ENCODE data around the gene GALNT15. TPM values are rescaled to one million over a fixed set of nuclear protein-coding genes. Genes with fewer than 3 reads are reported as not detected.

Gene GALNT15
- total and polyA plus RNA-seq, 2 donors (not counting 3 experiments of a cell fraction or from before 2014, with no cell fraction given): 0.87 to 5.4 TPM

DNA sequence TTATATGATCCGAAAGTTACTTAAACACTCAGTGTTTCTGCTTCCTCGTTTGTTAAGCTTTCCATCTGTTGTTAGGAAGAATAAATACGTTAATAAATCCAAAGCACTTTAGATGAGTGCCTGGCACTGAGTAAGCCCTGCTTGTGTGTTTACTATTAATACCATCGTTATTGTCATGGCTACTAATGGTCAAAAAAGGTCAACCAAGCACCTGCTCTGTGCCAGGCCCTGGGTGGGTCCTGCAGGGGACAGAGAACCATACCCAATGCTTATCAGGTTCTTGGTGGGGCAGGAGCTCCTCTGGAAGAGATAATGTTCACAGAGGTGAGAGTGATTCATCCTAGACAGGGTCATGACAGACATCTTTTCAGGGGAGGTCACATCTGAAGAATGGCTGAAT is 39.9 kb downstream of the GALNT15 start:
- BruUV-seq (replicated peaks): no TSS peak
- H3K36me3 ChIP-seq (ENCODE audit: control insufficient read depth in 2 of 2, extremely low read depth in 1 of 2, insufficient read depth in 2 of 2, low read length in 2 of 2): no peaks in the 10 kb centered on the region

DNA sequence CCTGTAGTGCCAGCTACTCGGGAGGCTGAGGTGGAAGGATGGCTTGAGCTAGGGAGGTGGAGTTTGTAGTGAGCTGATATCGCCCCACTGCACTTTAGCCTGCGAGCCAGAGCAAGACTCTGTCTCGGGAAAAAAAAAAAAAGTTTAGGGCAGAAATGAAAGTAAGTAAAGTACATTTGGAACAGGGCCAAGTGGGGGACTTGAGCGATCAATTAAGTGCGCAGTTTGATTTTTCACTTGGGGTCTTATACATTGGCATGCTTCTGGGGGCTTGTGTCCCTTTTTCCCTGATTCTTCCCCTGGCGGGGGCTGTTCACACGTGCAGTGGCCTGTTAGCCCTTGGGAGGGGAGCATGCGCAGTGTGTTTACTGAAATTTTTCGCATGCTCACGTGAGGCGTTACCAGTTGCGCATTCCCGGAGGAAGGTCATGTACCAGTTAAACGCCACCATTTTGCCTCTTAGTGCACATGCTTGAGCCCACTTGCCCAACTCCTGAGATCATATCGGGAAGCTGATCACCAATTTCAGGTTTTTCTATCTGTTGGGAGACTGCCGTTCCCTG is 42.0 kb downstream of the GALNT15 start:
- no peak overlapping the region for H2AFZ ChIP-seq (ENCODE audit: low read depth, low read length)
- BruUV-seq (replicated peaks): no TSS peak

More for the DNA sequence above, 39.9 kb downstream of the GALNT15 start:
- no peaks in the 10 kb centered on the region for H3K4me1 ChIP-seq (ENCODE audit: control insufficient read depth, extremely low read depth, insufficient read depth, low read length)
- intact Hi-C loops (cut with micrococcal nuclease) (no loop called here), dilution Hi-C loops (cut with MboI; ENCODE audit: extremely low pct_ligation_motif_present, low sequenced_read_pairs) (no loop called here)
- no peak overlapping the region for H3K27ac ChIP-seq (ENCODE audit: insufficient read depth, low read depth, low read length)
- no peak overlapping the region for H3K4me2 ChIP-seq (ENCODE audit: insufficient read depth, low read length)
- H3K9ac ChIP-seq (replicated peaks; ENCODE audit: extremely low read depth, insufficient read depth, low read length): no peak overlapping the region
- DNase-seq (ENCODE audit: low read depth, low spot score): no peak
- no peaks in the 10 kb centered on the region for H3K27me3 ChIP-seq (ENCODE audit: control insufficient read depth in 2 of 2, insufficient read depth in 2 of 2, low read length in 2 of 2)
- no peaks in the 10 kb centered on the region for H3K9me3 ChIP-seq (replicated peaks; ENCODE audit: control insufficient read depth, insufficient read depth, low read length)
- ChIA-PET POLR2A (no interaction called here), CTCF (interaction anchor here (1.1 to 1.2 kb wide), 2 partner anchors 15 to 27 kb away, joined by 3 read pairs; no protein-coding TSS in a partner anchor)
- H3K9me1 ChIP-seq (replicated peaks; ENCODE audit: control insufficient read depth, extremely low read depth, insufficient read depth, low read length): no peaks in the 10 kb centered on the region
- H4K20me1 ChIP-seq (replicated peaks; ENCODE audit: control insufficient read depth, extremely low read depth, insufficient read depth, low read length): no peaks in the 10 kb centered on the region
- H3K79me2 ChIP-seq (ENCODE audit: control insufficient read depth, insufficient read depth, low read length): no peaks in the 10 kb centered on the region
- no peak for TF ChIP-seq POLR2A (IDR thresholded peaks at IDR 0.05; ENCODE audit: low read depth, low read length)
- no peak overlapping the region for H3K4me3 ChIP-seq (replicated peaks in 1 of 3; ENCODE audit: insufficient read depth in 1 of 3, low read depth in 1 of 3, low read length in 3 of 3)
- H2AFZ ChIP-seq (ENCODE audit: low read depth, low read length): no peak overlapping the region
- FAIRE-seq: no peak

More for the DNA sequence above, 42.0 kb downstream of the GALNT15 start:
- no peaks in the 10 kb centered on the region for H3K4me1 ChIP-seq (ENCODE audit: control insufficient read depth, extremely low read depth, insufficient read depth, low read length)
- no peaks in the 10 kb centered on the region for H3K9me1 ChIP-seq (replicated peaks; ENCODE audit: control insufficient read depth, extremely low read depth, insufficient read depth, low read length)
- H3K4me3 ChIP-seq (replicated peaks in 1 of 3; ENCODE audit: insufficient read depth in 1 of 3, low read depth in 1 of 3, low read length in 3 of 3): no peak overlapping the region
- intact Hi-C loops (cut with micrococcal nuclease) (no loop called here), dilution Hi-C loops (cut with MboI; ENCODE audit: extremely low pct_ligation_motif_present, low sequenced_read_pairs) (no loop called here)
- no peaks in the 10 kb centered on the region for H3K9me3 ChIP-seq (replicated peaks; ENCODE audit: control insufficient read depth, insufficient read depth, low read length)
- no peaks in the 10 kb centered on the region for H4K20me1 ChIP-seq (replicated peaks; ENCODE audit: control insufficient read depth, extremely low read depth, insufficient read depth, low read length)
- no peaks in the 10 kb centered on the region for H3K36me3 ChIP-seq (ENCODE audit: control insufficient read depth in 2 of 2, extremely low read depth in 1 of 2, insufficient read depth in 2 of 2, low read length in 2 of 2)
- ChIA-PET POLR2A (no interaction called here), CTCF (no interaction called here)
- H3K27ac ChIP-seq (ENCODE audit: insufficient read depth, low read depth, low read length): no peak overlapping the region
- TF ChIP-seq EZH2 (IDR thresholded peaks at IDR 0.05; ENCODE audit: borderline replicate concordance, low read depth, low read length, severe bottlenecking): no peak
- TF ChIP-seq JUN (IDR thresholded peaks at IDR 0.05; ENCODE audit: borderline replicate concordance, insufficient read depth, insufficient read length, low read depth): no peak
- no peak for TF ChIP-seq MYC (IDR thresholded peaks at IDR 0.05; ENCODE audit: low read depth, low read length)
- TF ChIP-seq, protein P1, sequence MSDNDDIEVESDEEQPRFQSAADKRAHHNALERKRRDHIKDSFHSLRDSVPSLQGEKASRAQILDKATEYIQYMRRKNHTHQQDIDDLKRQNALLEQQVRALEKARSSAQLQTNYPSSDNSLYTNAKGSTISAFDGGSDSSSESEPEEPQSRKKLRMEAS (IDR thresholded peaks at IDR 0.05; ENCODE audit: insufficient read depth, insufficient read length): no peak
- TF ChIP-seq, protein P2, sequence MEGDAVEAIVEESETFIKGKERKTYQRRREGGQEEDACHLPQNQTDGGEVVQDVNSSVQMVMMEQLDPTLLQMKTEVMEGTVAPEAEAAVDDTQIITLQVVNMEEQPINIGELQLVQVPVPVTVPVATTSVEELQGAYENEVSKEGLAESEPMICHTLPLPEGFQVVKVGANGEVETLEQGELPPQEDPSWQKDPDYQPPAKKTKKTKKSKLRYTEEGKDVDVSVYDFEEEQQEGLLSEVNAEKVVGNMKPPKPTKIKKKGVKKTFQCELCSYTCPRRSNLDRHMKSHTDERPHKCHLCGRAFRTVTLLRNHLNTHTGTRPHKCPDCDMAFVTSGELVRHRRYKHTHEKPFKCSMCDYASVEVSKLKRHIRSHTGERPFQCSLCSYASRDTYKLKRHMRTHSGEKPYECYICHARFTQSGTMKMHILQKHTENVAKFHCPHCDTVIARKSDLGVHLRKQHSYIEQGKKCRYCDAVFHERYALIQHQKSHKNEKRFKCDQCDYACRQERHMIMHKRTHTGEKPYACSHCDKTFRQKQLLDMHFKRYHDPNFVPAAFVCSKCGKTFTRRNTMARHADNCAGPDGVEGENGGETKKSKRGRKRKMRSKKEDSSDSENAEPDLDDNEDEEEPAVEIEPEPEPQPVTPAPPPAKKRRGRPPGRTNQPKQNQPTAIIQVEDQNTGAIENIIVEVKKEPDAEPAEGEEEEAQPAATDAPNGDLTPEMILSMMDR (IDR thresholded peaks at IDR 0.05; ENCODE audit: extremely low read depth in 1 of 2, insufficient read depth in 1 of 2, low read depth in 1 of 2, low read length in 2 of 2): no peak
- TF ChIP-seq POLR2A (IDR thresholded peaks at IDR 0.05; ENCODE audit: low read depth, low read length): no peak
- no peak for TF ChIP-seq FOS (IDR thresholded peaks at IDR 0.05; ENCODE audit: borderline replicate concordance, insufficient read depth, low read length)
- TF ChIP-seq POLR2AphosphoS5 (IDR thresholded peaks at IDR 0.05; ENCODE audit: insufficient read depth, low read depth, low read length): no peak
- TF ChIP-seq GATA2 (IDR thresholded peaks at IDR 0.05; ENCODE audit: insufficient read depth, insufficient read length, low read depth, low read length): no peak
- FAIRE-seq: no peak
- no peaks in the 10 kb centered on the region for H3K27me3 ChIP-seq (ENCODE audit: control insufficient read depth in 2 of 2, insufficient read depth in 2 of 2, low read length in 2 of 2)
- no peak overlapping the region for H3K4me2 ChIP-seq (ENCODE audit: insufficient read depth, low read length)
- no peak overlapping the region for H3K9ac ChIP-seq (replicated peaks; ENCODE audit: extremely low read depth, insufficient read depth, low read length)
- no peak for DNase-seq (ENCODE audit: low read depth, low spot score)
- H3K79me2 ChIP-seq (ENCODE audit: control insufficient read depth, insufficient read depth, low read length): no peaks in the 10 kb centered on the region
